ENCODE data around the gene EFEMP2. TPM values are rescaled to one million over a fixed set of nuclear protein-coding genes. Genes with fewer than 3 reads are reported as not detected.

The EFEMP2 gene
- total and polyA plus RNA-seq, 4 donors, result 34.2 to 67.0 (median 53.8) TPM

DNA sequence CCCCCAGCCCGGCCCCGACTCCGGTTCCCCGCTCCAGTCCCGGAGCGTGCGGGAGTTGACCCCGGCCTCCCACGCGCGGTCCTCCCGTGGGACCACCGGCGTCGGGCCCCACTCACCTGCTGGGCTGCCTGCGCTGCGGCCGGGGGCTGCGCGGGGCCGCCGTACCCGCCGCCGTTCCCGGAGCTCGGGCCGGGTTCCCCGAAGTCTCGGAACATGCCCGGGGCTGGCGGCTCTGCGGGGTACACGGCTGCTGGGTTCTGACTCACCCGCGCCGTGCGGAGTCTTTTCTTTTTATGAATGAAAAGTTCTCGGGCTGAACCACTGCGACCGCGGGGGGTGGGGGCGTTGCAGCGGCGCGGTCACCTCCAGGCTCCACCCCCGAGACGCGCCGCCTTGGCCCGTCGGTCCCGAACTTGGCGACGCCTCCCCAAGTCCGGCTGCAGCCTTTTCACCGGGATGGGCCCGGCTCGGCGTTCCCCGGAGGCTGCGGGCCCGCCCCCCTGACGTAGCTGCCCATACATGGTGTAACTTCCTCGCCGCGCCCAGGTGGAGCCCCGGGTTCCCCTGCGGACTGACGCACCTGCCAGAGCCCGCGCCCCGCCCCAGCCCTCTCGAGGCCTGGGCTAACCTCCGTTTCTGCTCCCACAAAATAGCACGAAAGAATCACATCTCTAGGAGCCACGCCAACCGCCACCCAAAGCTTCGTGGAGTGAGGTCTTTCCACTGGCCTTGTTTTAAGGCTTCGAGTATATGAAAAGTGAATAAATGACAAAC, 27.7 kb upstream of the EFEMP2 start, which contains the start of gene FOSL1:
TSS of gene FOSL1 (minus strand) at position 264 of the 774 bp plus-strand sequence. CDS start at position 215, 49 bp downstream.
- H3K9me3 ChIP-seq (ENCODE audit: control insufficient read depth in 4 of 4, insufficient read depth in 3 of 4, low read length in 3 of 4), result no peaks in the 10 kb centered on the region
- ATAC-seq (ENCODE audit: insufficient read depth, low FRiP score), result peak; percentile 89
- H3K36me3 ChIP-seq (ENCODE audit: control insufficient read depth in 4 of 4, insufficient read depth in 4 of 4, low read length in 4 of 4), result no peaks in the 10 kb centered on the region
- peaks cover 0 to 56% (median 37%) of the 10 kb centered on the region in 3 donors for H3K27me3 ChIP-seq (ENCODE audit: control insufficient read depth in 3 of 3, insufficient read depth in 3 of 3, low read length in 2 of 3)
- WGBS, 2 donors, result 2 to 3% methylated on average over 61 to 80 of the region's 80 CpGs
- DNase-seq, result peak; percentile 65 to 81 (median 65)
- peaks cover 0 to 4% (median 0%) of the 10 kb centered on the region in 5 donors for H3K4me1 ChIP-seq (ENCODE audit: control insufficient read depth in 5 of 5, insufficient read depth in 5 of 5, low read length in 5 of 5)
- H3K4me3 ChIP-seq, result peak within 1 kb of the TSS; percentile 59
- H3K9ac ChIP-seq (ENCODE audit: insufficient read depth in 1 of 2, low read length in 2 of 2), result no peak within 1 kb of the TSS
- TF ChIP-seq, protein P1, sequence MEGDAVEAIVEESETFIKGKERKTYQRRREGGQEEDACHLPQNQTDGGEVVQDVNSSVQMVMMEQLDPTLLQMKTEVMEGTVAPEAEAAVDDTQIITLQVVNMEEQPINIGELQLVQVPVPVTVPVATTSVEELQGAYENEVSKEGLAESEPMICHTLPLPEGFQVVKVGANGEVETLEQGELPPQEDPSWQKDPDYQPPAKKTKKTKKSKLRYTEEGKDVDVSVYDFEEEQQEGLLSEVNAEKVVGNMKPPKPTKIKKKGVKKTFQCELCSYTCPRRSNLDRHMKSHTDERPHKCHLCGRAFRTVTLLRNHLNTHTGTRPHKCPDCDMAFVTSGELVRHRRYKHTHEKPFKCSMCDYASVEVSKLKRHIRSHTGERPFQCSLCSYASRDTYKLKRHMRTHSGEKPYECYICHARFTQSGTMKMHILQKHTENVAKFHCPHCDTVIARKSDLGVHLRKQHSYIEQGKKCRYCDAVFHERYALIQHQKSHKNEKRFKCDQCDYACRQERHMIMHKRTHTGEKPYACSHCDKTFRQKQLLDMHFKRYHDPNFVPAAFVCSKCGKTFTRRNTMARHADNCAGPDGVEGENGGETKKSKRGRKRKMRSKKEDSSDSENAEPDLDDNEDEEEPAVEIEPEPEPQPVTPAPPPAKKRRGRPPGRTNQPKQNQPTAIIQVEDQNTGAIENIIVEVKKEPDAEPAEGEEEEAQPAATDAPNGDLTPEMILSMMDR (IDR thresholded peaks at IDR 0.05; ENCODE audit: control extremely low read depth, extremely low read depth), result no peak
- peak within 1 kb of the TSS; percentile 86 to 93 for H3K27ac ChIP-seq (ENCODE audit: low read depth in 1 of 2, low read length in 1 of 2)

- Histone ChIP-seq H3K9ac (ENCODE audit: insufficient read depth in 1 of 2, low read length in 2 of 2) (no peak overlapping the region), H3K27me3 (ENCODE audit: control insufficient read depth in 3 of 3, insufficient read depth in 3 of 3, low read length in 2 of 3) (peaks cover 0 to 56% (median 37%) of the 10 kb centered on the region in 3 donors), H3K4me3 (peak overlapping the region; percentile 59), H3K9me3 (ENCODE audit: control insufficient read depth in 4 of 4, insufficient read depth in 3 of 4, low read length in 3 of 4) (no peaks in the 10 kb centered on the region), H3K27ac (ENCODE audit: low read depth in 1 of 2, low read length in 1 of 2) (peak overlapping the region; percentile 86 to 93), H3K4me1 (ENCODE audit: control insufficient read depth in 5 of 5, insufficient read depth in 5 of 5, low read length in 5 of 5) (peaks cover 0 to 4% (median 0%) of the 10 kb centered on the region in 5 donors), H3K36me3 (ENCODE audit: control insufficient read depth in 4 of 4, insufficient read depth in 4 of 4, low read length in 4 of 4) (no peaks in the 10 kb centered on the region)
- WGBS, 2 donors, result 2 to 3% methylated on average over 57 to 78 of the region's 78 CpGs
- TF ChIP-seq, protein P1 (IDR thresholded peaks at IDR 0.05; ENCODE audit: control extremely low read depth, extremely low read depth), result no peak
- ATAC-seq (ENCODE audit: insufficient read depth, low FRiP score) (peak; percentile 58), DNase-seq (no peak)
These were observed 26.9 kb upstream of the EFEMP2 start for GRCh38 chr11:65899356-65900124.

DNA sequence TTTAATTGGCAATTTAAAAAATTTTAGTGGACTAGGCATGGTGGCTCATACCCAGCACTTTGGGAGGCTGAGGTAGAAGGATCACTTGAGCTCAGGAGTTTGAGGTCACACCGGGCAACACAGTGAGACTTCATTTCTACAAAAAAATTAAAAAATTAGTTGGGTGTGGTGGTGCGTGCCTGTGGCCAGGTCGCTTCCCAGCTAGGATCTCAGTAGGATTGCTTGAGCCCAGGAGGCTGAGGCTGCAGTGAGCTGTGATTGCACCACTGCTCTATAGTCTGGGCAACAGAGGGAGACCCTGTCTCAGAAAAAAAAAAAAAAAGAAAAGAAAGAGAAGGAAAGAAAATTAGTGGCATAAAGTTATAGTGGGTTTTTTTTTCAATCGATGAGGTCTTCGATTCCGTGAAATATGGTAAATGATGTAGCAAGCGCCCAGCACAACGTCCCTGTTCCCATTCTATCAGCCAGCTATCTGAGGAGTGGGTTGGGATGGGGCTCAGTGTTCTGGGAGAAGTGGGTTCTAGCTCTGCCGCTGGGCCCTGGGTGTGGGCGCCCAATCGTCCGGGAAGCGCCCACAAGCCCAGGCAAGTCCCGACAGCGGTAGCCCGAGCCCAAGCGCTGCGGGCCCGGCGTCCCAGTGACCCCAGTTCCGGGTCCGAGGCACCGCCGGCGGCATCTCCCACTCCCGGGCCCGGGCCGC, 26.2 kb upstream of the EFEMP2 start:
- ATAC-seq (ENCODE audit: insufficient read depth, low FRiP score), result no peak
- H3K9ac ChIP-seq (ENCODE audit: insufficient read depth in 1 of 2, low read length in 2 of 2), result no peak overlapping the region

More for the DNA sequence above, 26.2 kb upstream of the EFEMP2 start:
- peak overlapping the region; percentile 86 to 93 for H3K27ac ChIP-seq (ENCODE audit: low read depth in 1 of 2, low read length in 1 of 2)
- no peak for DNase-seq
- TF ChIP-seq, protein P1 (IDR thresholded peaks at IDR 0.05; ENCODE audit: control extremely low read depth, extremely low read depth), result no peak
- WGBS, 2 donors, result 25% methylated on average over 26 to 28 of the region's 28 CpGs
- no peaks in the 10 kb centered on the region for H3K9me3 ChIP-seq (ENCODE audit: control insufficient read depth in 4 of 4, insufficient read depth in 3 of 4, low read length in 3 of 4)
- peaks cover 0 to 7% (median 0%) of the 10 kb centered on the region in 5 donors for H3K4me1 ChIP-seq (ENCODE audit: control insufficient read depth in 5 of 5, insufficient read depth in 5 of 5, low read length in 5 of 5)
- H3K36me3 ChIP-seq (ENCODE audit: control insufficient read depth in 4 of 4, insufficient read depth in 4 of 4, low read length in 4 of 4), result no peaks in the 10 kb centered on the region
- H3K27me3 ChIP-seq (ENCODE audit: control insufficient read depth in 3 of 3, insufficient read depth in 3 of 3, low read length in 2 of 3), result peaks cover 0 to 56% (median 37%) of the 10 kb centered on the region in 3 donors
- peak overlapping the region; percentile 59 for H3K4me3 ChIP-seq
